OCI-M2 (cell line): Measurements from ENCODE around the gene NLRP11.
"Not testable (repeated sequence)": the region's sequence is repeated elsewhere in the genome, so short reads cannot be mapped to it uniquely, and the experiment has no call there.

Experiments
- DNase-seq: peaks from one replicate; lab custom pipeline; 2025; ENCODE audit not compliant: unreplicated experiment; lab: John Stamatoyannopoulos, UW

NLRP11 gene

DNA sequence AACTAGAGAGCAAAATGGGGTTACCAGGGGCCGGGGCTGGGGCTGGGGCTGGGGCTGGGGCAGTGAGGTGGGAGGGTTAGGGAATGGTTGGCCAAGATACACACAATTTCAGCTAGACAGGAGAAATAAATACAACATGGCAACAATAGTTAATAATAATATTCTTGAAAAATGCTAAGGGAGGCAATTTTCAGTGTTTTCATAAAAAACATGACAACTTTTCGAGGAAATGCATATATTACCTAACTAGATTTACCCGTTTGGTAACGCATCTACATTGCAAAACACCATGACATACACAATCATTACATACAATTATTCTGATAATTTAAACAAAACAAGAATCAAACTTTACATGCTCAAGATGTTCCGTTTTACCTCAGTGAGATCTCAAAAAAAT is 50.7 kb downstream of the NLRP11 start:
- DNase-seq, result no peak

DNA sequence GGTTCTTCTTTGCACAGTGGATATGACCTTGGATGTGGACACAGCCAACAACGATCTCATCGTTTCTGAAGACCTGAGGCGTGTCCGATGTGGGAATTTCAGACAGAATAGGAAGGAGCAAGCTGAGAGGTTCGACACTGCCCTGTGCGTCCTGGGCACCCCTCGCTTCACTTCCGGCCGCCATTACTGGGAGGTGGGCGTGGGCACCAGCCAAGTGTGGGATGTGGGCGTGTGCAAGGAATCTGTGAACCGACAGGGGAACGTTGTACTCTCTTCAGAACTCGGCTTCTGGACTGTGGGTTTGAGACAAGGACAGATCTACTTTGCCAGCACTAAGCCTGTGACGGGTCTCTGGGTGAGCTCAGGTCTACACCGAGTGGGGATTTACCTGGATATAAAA is 53.5 kb downstream of the NLRP11 start:
- DNase-seq, result no peak

DNA sequence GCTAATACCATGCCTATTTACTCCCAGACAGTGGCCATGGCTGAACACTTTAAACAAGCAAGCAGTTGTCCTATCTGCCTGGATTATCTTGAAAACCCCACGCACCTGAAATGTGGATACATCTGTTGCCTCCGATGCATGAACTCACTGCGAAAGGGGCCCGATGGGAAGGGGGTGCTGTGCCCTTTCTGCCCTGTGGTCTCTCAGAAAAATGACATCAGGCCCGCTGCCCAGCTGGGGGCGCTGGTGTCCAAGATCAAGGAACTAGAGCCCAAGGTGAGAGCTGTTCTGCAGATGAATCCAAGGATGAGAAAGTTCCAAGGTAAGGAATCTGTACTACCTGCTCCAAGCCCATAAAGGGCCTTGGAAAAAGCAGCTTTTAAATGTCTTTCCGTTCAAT is 54.3 kb downstream of the NLRP11 start:
- no peak for DNase-seq

DNA sequence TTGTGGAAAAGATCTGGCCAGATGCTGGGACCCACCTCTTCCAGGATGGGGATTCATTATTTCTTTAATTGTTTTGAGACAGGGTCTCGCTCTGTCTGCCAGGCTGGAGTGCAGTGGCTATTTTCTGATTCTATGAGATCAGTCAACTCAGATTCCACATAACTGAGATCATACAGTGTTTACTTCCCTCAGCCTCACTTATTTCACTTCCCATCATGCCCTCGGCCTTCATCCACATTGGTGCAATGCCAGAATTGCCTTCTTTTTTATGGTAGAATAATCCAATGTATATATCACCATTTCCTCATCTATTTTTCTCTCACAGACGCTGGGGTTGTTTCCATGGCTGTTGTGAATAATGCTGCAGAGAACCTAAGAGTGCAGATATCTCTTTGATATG is 62.2 kb downstream of the NLRP11 start:
- DNase-seq, result not testable (repeated sequence)

DNA sequence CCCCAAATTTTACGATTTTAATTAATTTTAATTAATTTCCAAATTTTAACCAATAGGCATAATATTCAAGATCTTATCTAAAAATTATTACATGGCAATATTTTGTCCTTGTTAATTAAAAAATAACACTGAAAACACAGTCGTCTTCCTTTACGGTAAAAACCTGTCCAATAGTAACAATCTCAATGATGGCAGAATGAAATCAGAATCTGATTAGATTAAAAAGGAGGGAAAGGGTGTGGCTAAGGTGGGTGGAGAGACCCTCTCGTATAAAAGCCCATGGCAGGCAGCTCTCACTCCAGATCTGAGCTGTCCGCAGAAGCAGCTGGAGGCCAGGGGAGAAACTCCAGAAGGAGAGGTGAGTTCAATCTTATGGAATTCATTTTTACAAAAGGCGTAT is 63.0 kb downstream of the NLRP11 start, which contains the start of gene RFPL4AL1:
TSS of gene RFPL4AL1 (plus strand) at position 301 of the 400 bp plus-strand sequence. CDS start 2,687 bp downstream, outside the sequence.
- DNase-seq, result not testable (repeated sequence)

DNA sequence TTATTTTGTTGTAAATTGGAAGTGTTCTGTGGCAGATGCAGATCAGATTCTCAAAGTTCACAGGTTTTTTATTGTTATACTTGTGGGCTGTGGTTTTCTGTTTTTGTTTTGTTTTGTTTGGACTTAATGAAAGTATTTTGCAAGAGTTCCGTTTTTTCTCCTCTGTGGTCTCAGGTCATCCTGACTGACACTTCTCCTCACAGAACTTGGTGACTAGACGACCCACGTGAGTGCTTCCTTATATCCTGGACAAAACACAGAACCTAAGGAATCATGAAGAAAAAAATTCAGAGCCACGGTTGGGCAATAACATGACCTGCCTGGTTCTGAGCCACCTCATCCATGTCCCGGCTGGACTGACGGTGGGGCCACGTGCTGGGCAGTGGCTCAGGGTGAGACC is 65.3 kb downstream of the NLRP11 start:
- no peak for DNase-seq

DNA sequence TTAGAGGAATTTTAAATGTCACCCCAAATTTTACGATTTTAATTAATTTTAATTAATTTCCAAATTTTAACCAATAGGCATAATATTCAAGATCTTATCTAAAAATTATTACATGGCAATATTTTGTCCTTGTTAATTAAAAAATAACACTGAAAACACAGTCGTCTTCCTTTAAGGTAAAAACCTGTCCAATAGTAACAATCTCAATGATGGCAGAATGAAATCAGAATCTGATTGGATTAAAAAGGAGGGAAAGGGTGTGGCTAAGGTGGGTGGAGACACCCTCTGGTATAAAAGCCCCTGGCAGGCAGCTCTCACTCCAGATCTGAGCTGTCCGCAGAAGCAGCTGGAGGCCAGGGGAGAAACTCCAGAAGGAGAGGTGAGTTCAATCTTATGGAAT is 73.0 kb downstream of the NLRP11 start, which contains the start of gene RFPL4A:
TSS of gene RFPL4A (plus strand) at position 301 of the 400 bp plus-strand sequence. CDS start 2,704 bp downstream, outside the sequence.
- not testable (repeated sequence) for DNase-seq

DNA sequence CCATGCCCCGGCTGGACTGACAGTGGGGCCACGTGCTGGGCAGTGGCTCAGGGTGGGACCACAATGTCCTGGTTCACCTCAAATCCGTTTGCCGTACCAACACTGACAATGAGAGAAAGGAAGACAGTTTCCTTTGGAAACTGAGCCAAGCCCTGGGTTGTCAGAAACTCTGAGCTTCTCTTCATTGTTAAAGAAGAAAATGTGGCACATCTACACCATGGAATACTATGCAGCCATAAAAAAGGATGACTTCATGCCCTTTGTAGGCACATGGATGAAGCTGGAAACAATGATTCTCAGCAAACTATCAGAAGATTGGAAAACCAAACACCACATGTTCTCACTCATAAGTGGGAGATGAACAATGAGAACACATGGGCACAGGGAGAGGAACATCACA is 75.0 kb downstream of the NLRP11 start:
- DNase-seq, result not testable (repeated sequence)

DNA sequence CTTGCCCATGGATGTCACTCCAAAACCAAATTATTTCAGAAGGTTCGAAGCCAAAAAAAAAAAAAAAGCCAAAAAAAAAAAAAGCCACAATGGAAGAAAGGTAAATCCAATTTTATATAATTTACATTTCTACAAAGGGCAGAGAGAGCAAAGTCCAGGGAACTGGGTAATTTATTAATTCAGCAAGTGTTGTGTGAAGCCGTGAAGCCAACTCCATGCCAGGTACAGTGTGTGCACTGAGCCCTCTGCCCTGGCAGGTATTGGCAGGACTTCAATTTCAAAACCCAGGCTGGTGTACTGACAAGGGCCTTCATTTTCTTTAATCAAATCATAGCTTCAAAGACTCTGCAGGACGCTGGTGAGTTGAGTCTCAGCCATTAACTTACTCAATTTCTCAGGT is 78.4 kb downstream of the NLRP11 start:
- no peak for DNase-seq

DNA sequence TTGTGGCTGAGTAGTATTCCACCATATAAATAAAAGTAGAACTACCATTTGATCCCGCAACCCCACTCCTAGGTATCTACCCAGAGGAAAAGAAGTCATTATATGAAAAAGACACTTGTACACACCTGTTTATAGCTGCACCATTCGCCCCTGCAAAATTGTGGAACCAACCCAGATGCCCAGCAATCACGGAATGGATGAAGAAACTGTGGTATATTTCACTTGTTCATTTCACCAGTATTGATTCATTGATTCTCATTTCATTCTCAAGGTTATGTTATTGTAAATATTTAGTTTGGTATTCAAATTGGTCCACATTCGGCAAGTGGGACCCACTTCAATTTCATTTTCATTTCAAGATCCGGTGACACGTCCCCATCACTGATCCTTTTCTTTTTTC is 81.1 kb downstream of the NLRP11 start:
- no peak for DNase-seq

DNA sequence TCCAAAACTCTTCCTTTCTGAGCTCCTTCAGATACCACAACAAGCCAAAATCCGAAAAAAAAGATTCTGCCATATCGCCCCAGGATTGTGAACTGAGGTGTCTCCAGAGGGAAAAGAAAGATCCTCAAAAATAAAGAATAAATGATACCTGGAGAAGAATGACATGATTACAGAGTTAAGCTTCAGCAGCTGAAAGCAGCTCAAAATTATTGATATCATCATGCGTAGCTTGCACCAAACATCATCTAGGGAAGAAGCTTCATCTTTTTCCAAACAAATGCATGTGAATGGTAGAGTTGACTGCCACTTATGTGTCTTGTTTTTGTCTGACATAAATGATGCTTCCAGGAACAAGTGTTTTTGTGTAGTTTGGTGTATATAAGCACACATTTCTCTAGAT is 93.5 kb downstream of the NLRP11 start, which contains the start of gene NLRP9:
TSS of gene NLRP9 (minus strand) at position 101 of the 400 bp plus-strand sequence. CDS start at position 73, 28 bp downstream.
- DNase-seq, result no peak
